Kidney epithelial cell (primary cell): ENCODE measurements around the gene RSRC1. TPM values are rescaled to one million over a fixed set of nuclear protein-coding genes. Genes with fewer than 3 reads are reported as not detected.

Source experiments
- DNase-seq: peaks from one replicate; pipeline ENCODE4 v3.0.0-alpha.2; 2010; ENCODE audit warnings: low read depth
- H3K27me3 ChIP-seq: 2 replicates; pipeline ENCODE4 v1.6.0; 2011; ENCODE audit warnings: low read length; ENCODE audit not compliant: control insufficient read depth, insufficient read depth
- H3K36me3 ChIP-seq: 2 replicates; pipeline ENCODE4 v1.5.1; 2011; ENCODE audit warnings: low read length; ENCODE audit not compliant: control insufficient read depth, insufficient read depth
- H3K4me3 ChIP-seq: 2 replicates; pipeline ENCODE4 v1.5.1; 2011; ENCODE audit warnings: low read depth, mild to moderate bottlenecking, control low read depth, low read length
- total RNA-seq: library from RNA; depleted of rRNA; stranded (reverse); fragments of >200 nt; gene quantifications from 2 replicates; pipeline ENCODE4 v1.2.3, GENCODE V29; 2015
- TF ChIP-seq, protein P1 (sequence below): IDR thresholded peaks from 2 replicates; pipeline ENCODE4 v1.5.1; 2011; ENCODE audit warnings: mild to moderate bottlenecking, moderate library complexity, low read length, control low read depth, inconsistent platforms; ENCODE audit not compliant: insufficient read depth, poor library complexity, severe bottlenecking

RSRC1 gene
- total RNA-seq, 1 donor from 2014 or later, result 27.4 TPM

- H3K27me3 ChIP-seq, result no peaks in the 10 kb centered on the region
- no peaks in the 10 kb centered on the region for H3K36me3 ChIP-seq
- DNase-seq, result no peak
- TF ChIP-seq, protein P1, sequence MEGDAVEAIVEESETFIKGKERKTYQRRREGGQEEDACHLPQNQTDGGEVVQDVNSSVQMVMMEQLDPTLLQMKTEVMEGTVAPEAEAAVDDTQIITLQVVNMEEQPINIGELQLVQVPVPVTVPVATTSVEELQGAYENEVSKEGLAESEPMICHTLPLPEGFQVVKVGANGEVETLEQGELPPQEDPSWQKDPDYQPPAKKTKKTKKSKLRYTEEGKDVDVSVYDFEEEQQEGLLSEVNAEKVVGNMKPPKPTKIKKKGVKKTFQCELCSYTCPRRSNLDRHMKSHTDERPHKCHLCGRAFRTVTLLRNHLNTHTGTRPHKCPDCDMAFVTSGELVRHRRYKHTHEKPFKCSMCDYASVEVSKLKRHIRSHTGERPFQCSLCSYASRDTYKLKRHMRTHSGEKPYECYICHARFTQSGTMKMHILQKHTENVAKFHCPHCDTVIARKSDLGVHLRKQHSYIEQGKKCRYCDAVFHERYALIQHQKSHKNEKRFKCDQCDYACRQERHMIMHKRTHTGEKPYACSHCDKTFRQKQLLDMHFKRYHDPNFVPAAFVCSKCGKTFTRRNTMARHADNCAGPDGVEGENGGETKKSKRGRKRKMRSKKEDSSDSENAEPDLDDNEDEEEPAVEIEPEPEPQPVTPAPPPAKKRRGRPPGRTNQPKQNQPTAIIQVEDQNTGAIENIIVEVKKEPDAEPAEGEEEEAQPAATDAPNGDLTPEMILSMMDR, result no peak
- no peak overlapping the region for H3K4me3 ChIP-seq
Observed at GRCh38 chr3:158453865-158454264, 344.0 kb downstream of the RSRC1 start.

- no peaks in the 10 kb centered on the region for H3K36me3 ChIP-seq
- TF ChIP-seq, protein P1, result no peak
- H3K4me3 ChIP-seq, result no peak overlapping the region
- no peak for DNase-seq
- H3K27me3 ChIP-seq, result no peaks in the 10 kb centered on the region
Observed at GRCh38 chr3:158455406-158455805, 345.5 kb downstream of the RSRC1 start.

- no peak for DNase-seq
- TF ChIP-seq, protein P1, result no peak
- Histone ChIP-seq H3K36me3 (no peaks in the 10 kb centered on the region), H3K27me3 (no peaks in the 10 kb centered on the region), H3K4me3 (no peak overlapping the region)
Observed at GRCh38 chr3:158456114-158456513, 346.2 kb downstream of the RSRC1 start.

GRCh38 chr3:158458464-158458863 lies 348.6 kb downstream of the RSRC1 start:
- H3K27me3 ChIP-seq, result no peaks in the 10 kb centered on the region
- H3K4me3 ChIP-seq, result no peak overlapping the region
- DNase-seq, result no peak

DNA sequence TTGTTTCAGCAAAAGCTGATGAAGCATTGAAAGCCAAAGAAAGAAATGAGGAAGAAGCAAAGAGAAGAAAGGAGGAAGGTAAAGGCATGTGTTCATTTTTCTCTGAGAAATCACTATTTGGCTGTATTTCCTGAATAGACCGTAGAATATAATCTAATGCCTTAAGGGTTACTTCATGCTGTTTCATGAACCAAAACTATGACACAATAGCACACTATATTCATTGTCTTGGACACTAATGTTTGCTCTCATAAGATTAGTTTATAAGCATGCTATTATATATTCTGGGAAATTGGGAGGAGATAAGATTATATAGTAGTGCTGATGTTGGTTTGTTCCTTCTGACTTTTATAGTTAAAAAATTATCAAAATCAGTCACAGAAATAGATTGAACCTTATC lies 351.0 kb downstream of the RSRC1 start:
- H3K36me3 ChIP-seq, result no peaks in the 10 kb centered on the region
- H3K27me3 ChIP-seq, result no peaks in the 10 kb centered on the region
- no peak for DNase-seq
- TF ChIP-seq, protein P1, result no peak
- H3K4me3 ChIP-seq, result no peak overlapping the region

More at GRCh38 chr3:158458464-158458863, 348.6 kb downstream of the RSRC1 start:
- TF ChIP-seq, protein P1, result no peak
- no peaks in the 10 kb centered on the region for H3K36me3 ChIP-seq

GRCh38 chr3:158463556-158463955 lies 353.7 kb downstream of the RSRC1 start:
- Histone ChIP-seq H3K36me3 (no peaks in the 10 kb centered on the region), H3K27me3 (no peaks in the 10 kb centered on the region), H3K4me3 (no peak overlapping the region)
- TF ChIP-seq, protein P1, result no peak
- DNase-seq, result no peak
